HG03457 (cell line): ENCODE data around the gene GMCL1.

Experiments used
- ATAC-seq: cut with Tn5 transposase; IDR thresholded peaks from one replicate; pipeline ENCODE4 v1.9.1; 2021; ENCODE audit warnings: moderate number of reproducible peaks; ENCODE audit not compliant: unreplicated experiment

Gene GMCL1

GRCh38 chr2:69923116-69923515 is 93.7 kb downstream of the GMCL1 start:
- no peak for ATAC-seq

GRCh38 chr2:69926849-69927515 is 97.5 kb downstream of the GMCL1 start:
- ATAC-seq = no peak
